H1 (cell line): ENCODE measurements around the gene PTPN1. TPM values are rescaled to one million over a fixed set of nuclear protein-coding genes. Genes with fewer than 3 reads are reported as not detected.

Experiments
- CTCF ChIA-PET: fragments of 300-600 bp; sonication (Branson Sonifier 250); formaldehyde crosslinking; loops from one replicate; lab custom pipeline; 2021; ENCODE audit not compliant: partially characterized antibody; lab: Charles Lee
- POLR2A ChIA-PET: fragments of 300-600 bp; sonication (Branson Sonifier 250); formaldehyde crosslinking; loops from one replicate; lab custom pipeline; 2021; ENCODE audit warnings: inconsistent platforms; ENCODE audit not compliant: partially characterized antibody; lab: Charles Lee
- DNase-seq, 2 experiments: peaks; one replicate each; pipeline versions ENCODE4 v3.0.0 to v3.0.0-alpha.2; 2010 to 2022; ENCODE audit warnings: low spot score in 2 of 2, low read depth in 1 of 2, mixed read lengths in 1 of 2
- FAIRE-seq: peaks from 2 replicates; lab custom pipeline; 2011; peaks lifted over from hg19 to GRCh38; lab: Jason Lieb, UNC
- H2AFZ ChIP-seq: 2 replicates; pipeline ENCODE4 v1.8.1; 2012; ENCODE audit warnings: low read length, inconsistent platforms
- H2AK5ac ChIP-seq: 2 replicates; pipeline ENCODE4 v1.6.1; 2013; ENCODE audit warnings: low read depth, low read length
- H2BK120ac ChIP-seq: replicated peaks from 2 replicates; pipeline ENCODE3; 2013; ENCODE audit warnings: low read depth, low read length, inconsistent platforms
- H2BK12ac ChIP-seq: 2 replicates; pipeline ENCODE4 v1.6.1; 2013; ENCODE audit warnings: low read depth, low read length
- H2BK15ac ChIP-seq: 2 replicates; pipeline ENCODE4 v1.6.1; 2013; ENCODE audit warnings: low read length
- H2BK20ac ChIP-seq: 2 replicates; pipeline ENCODE4 v1.6.1; 2013; ENCODE audit warnings: low read length
- H2BK5ac ChIP-seq: 2 replicates; pipeline ENCODE4 v1.6.1; 2013; ENCODE audit warnings: low read depth, low read length
- H3K14ac ChIP-seq: 2 replicates; pipeline ENCODE4 v1.6.1; 2013; ENCODE audit warnings: inconsistent platforms; ENCODE audit not compliant: insufficient read length
- H3K18ac ChIP-seq: 2 replicates; pipeline ENCODE4 v1.6.1; 2013; ENCODE audit warnings: low read length; ENCODE audit errors: extremely low read depth
- H3K23ac ChIP-seq: 2 replicates; pipeline ENCODE4 v1.6.1; 2013; ENCODE audit warnings: inconsistent platforms; ENCODE audit not compliant: insufficient read length
- H3K23me2 ChIP-seq: 2 replicates; pipeline ENCODE4 v1.6.1; 2013; ENCODE audit warnings: low read depth, low read length
- H3K27ac ChIP-seq: 2 replicates; pipeline ENCODE4 v1.6.1; 2011; ENCODE audit warnings: low read depth, low read length, inconsistent platforms
- H3K27me3 ChIP-seq, 4 experiments: replicated peaks in 1 of 4; 1 replicate in 1 of 4; 2 replicates in 3 of 4; pipeline versions ENCODE4 v1.6.1 to v1.8.1; 2011 to 2013; ENCODE audit warnings: low read length in 3 of 4, mild to moderate bottlenecking in 3 of 4, inconsistent platforms in 2 of 4, mixed read lengths in 2 of 4, moderate library complexity in 1 of 4; ENCODE audit not compliant: control insufficient read depth in 3 of 4, insufficient read depth in 3 of 4; ENCODE audit errors: extremely low read depth in 1 of 4
- H3K36me3 ChIP-seq, 4 experiments: 2 replicates each; pipeline versions ENCODE4 v1.6.1 to v1.8.1; 2011 to 2013; ENCODE audit warnings: mild to moderate bottlenecking in 4 of 4, low read length in 3 of 4, moderate library complexity in 2 of 4, control low read depth in 1 of 4, inconsistent platforms in 1 of 4; ENCODE audit not compliant: insufficient read depth in 4 of 4, control insufficient read depth in 2 of 4
- H3K4ac ChIP-seq: replicated peaks from 2 replicates; pipeline ENCODE3; 2013; ENCODE audit warnings: low read length, low read depth, mixed read lengths, inconsistent platforms; ENCODE audit not compliant: insufficient read length
- H3K4me1 ChIP-seq, 4 experiments: replicated peaks in 1 of 4; 1 replicate in 1 of 4; 2 replicates in 3 of 4; pipeline versions ENCODE4 v1.6.1 to v1.8.1; 2011 to 2013; ENCODE audit warnings: low read length in 3 of 4, inconsistent platforms in 2 of 4, mixed read lengths in 1 of 4; ENCODE audit not compliant: insufficient read depth in 4 of 4, control insufficient read depth in 3 of 4
- H3K4me2 ChIP-seq, 2 experiments: 2 replicates each; pipeline versions ENCODE4 v1.6.1 to v1.8.1; 2011 to 2013; ENCODE audit warnings: low read depth in 2 of 2, low read length in 2 of 2, control low read depth in 1 of 2, inconsistent platforms in 1 of 2, mild to moderate bottlenecking in 1 of 2; ENCODE audit not compliant: insufficient read depth in 1 of 2
- H3K4me3 ChIP-seq, 4 experiments: fragments of 200-600, 300-600 bp in 1 of 4; sonication (generic), shearing (Covaris generic), sonication (Bioruptor Twin) in 1 of 4; 2 replicates each; pipeline versions ENCODE4 v1.5.1 to v1.8.1; 2011 to 2016; ENCODE audit warnings: low read length in 4 of 4, low read depth in 3 of 4, control low read depth in 2 of 4, inconsistent platforms in 2 of 4, mild to moderate bottlenecking in 2 of 4, mixed read lengths in 1 of 4, moderate library complexity in 1 of 4; ENCODE audit not compliant: insufficient read depth in 2 of 4; ENCODE audit errors: extremely low read depth in 1 of 4
- H3K56ac ChIP-seq: replicated peaks from 2 replicates; pipeline ENCODE3; 2013; ENCODE audit warnings: low read depth, mild to moderate bottlenecking, mixed read lengths, low read length, inconsistent platforms; ENCODE audit not compliant: insufficient read length
- H3K79me1 ChIP-seq: 2 replicates; pipeline ENCODE4 v1.6.1; 2013; ENCODE audit warnings: low read depth, low read length, control low read depth
- H3K79me2 ChIP-seq, 2 experiments: 2 replicates each; pipeline versions ENCODE4 v1.6.1 to v1.8.1; 2012 to 2013; ENCODE audit warnings: low read length in 2 of 2, mild to moderate bottlenecking in 2 of 2, inconsistent platforms in 1 of 2; ENCODE audit not compliant: insufficient read depth in 2 of 2, control insufficient read depth in 1 of 2
- H3K9ac ChIP-seq, 4 experiments: replicated peaks in 1 of 4; 1 replicate in 1 of 4; 2 replicates in 3 of 4; pipeline versions ENCODE4 v1.6.1 to v1.8.1; 2011 to 2013; ENCODE audit warnings: low read depth in 3 of 4, low read length in 3 of 4, control low read depth in 2 of 4, mild to moderate bottlenecking in 2 of 4, moderate library complexity in 2 of 4, inconsistent platforms in 1 of 4; ENCODE audit errors: extremely low read depth in 1 of 4
- H3K9me3 ChIP-seq, 2 experiments: 2 replicates each; pipeline versions ENCODE4 v1.6.1 to v1.8.1; 2012 to 2013; ENCODE audit warnings: mild to moderate bottlenecking in 2 of 2, moderate library complexity in 2 of 2, control low read depth in 1 of 2, inconsistent platforms in 1 of 2, low read depth in 1 of 2, low read length in 1 of 2, mixed read lengths in 1 of 2; ENCODE audit not compliant: insufficient read depth in 2 of 2
- H4K20me1 ChIP-seq, 2 experiments: replicated peaks in 1 of 2; 2 replicates each; pipeline versions ENCODE3 to v1.8.1; 2011 to 2013; ENCODE audit warnings: inconsistent platforms in 2 of 2, low read length in 2 of 2, mild to moderate bottlenecking in 1 of 2; ENCODE audit not compliant: insufficient read depth in 2 of 2, control insufficient read depth in 1 of 2
- H4K5ac ChIP-seq: 2 replicates; pipeline ENCODE4 v1.6.1; 2013; ENCODE audit warnings: low read length, low read depth, mixed read lengths, inconsistent platforms; ENCODE audit not compliant: insufficient read length
- H4K8ac ChIP-seq: 2 replicates; pipeline ENCODE4 v1.8.0; 2013; ENCODE audit warnings: mild to moderate bottlenecking, moderate library complexity, low read length, inconsistent platforms; ENCODE audit not compliant: insufficient read depth; ENCODE audit errors: extremely low read depth
- H4K91ac ChIP-seq: replicated peaks from 2 replicates; pipeline ENCODE3; 2013; ENCODE audit warnings: low read length, mixed read lengths, inconsistent platforms; ENCODE audit not compliant: insufficient read length
- CBX8 ChIP-seq: fragments of 300-800, 300-1000 bp; sonication (generic); IDR thresholded peaks from 2 replicates; pipeline ENCODE4 v1.7.1; 2016; ENCODE audit warnings: low read depth, low read length, borderline replicate concordance
- CHD1 ChIP-seq: IDR thresholded peaks from 2 replicates; pipeline ENCODE4 v1.6.1; 2012; ENCODE audit warnings: low read depth, low read length, improper control_type of control experiment
- CREB1 ChIP-seq: IDR thresholded peaks from 2 replicates; pipeline ENCODE4 v1.6.1; 2012; ENCODE audit warnings: inconsistent platforms
- EGR1 ChIP-seq: IDR thresholded peaks from 2 replicates; pipeline ENCODE4 v1.6.1; 2011; ENCODE audit warnings: low read depth, low read length, borderline replicate concordance
- JUN ChIP-seq: IDR thresholded peaks from 2 replicates; pipeline ENCODE4 v1.6.1; 2011; ENCODE audit warnings: low read depth, mild to moderate bottlenecking, improper control_type of control experiment, low read length
- KDM1A ChIP-seq: fragments of 200-600, 300-600 bp; sonication (generic); IDR thresholded peaks from 2 replicates; pipeline ENCODE4 v1.7.1; 2016; ENCODE audit warnings: mild to moderate bottlenecking, low read length, borderline replicate concordance
- KDM5A ChIP-seq: fragments of 200-600 bp; IDR thresholded peaks from 2 replicates; pipeline ENCODE4 v1.7.1; 2012; ENCODE audit warnings: mild to moderate bottlenecking, low read length, inconsistent platforms, mixed read lengths
- NANOG ChIP-seq: IDR thresholded peaks from 2 replicates; pipeline ENCODE4 v1.6.1; 2011; ENCODE audit warnings: low read length, low read depth, mild to moderate bottlenecking, inconsistent platforms; ENCODE audit not compliant: insufficient read depth, poor library complexity, severe bottlenecking
- POLR2A ChIP-seq, 2 experiments: IDR thresholded peaks; 1 replicate in 1 of 2; 2 replicates in 1 of 2; pipeline ENCODE4 v1.6.1; 2011; ENCODE audit warnings: low read depth in 2 of 2, low read length in 2 of 2, mild to moderate bottlenecking in 2 of 2; ENCODE audit errors: control extremely low read depth in 1 of 2
- POU5F1 ChIP-seq: IDR thresholded peaks from 2 replicates; pipeline ENCODE4 v1.6.1; 2011; ENCODE audit warnings: low read depth, mild to moderate bottlenecking, low read length, moderate library complexity
- RAD21 ChIP-seq, 2 experiments: IDR thresholded peaks in 1 of 2; conservative IDR thresholded peaks in 1 of 2; 2 replicates each; pipeline ENCODE4 v1.6.1; 2011; ENCODE audit warnings: low read depth in 2 of 2, low read length in 2 of 2, improper control_type of control experiment in 1 of 2, inconsistent platforms in 1 of 2, mild to moderate bottlenecking in 1 of 2, moderate library complexity in 1 of 2
- SUZ12 ChIP-seq: fragments of 200-600 bp; sonication (generic); IDR thresholded peaks from 2 replicates; pipeline ENCODE4 v1.6.1; 2012; ENCODE audit warnings: mild to moderate bottlenecking, inconsistent platforms, low read length, moderate library complexity, mixed read lengths
- TEAD4 ChIP-seq: IDR thresholded peaks from 2 replicates; pipeline ENCODE4 v1.6.1; 2012; ENCODE audit warnings: low read depth, low read length, inconsistent platforms, mixed read lengths
- ZNF274 ChIP-seq: IDR thresholded peaks from 2 replicates; pipeline ENCODE4 v1.7.0; 2012; ENCODE audit warnings: low read length, borderline replicate concordance; ENCODE audit errors: extremely low read depth
- WGBS, 2 experiments: shearing (Covaris generic) in 1 of 2; methylation state at CpG; one replicate each; pipeline versions ENCODE4 v1.1.6 to v1.1.7; 2013 to 2015; ENCODE audit warnings: low lambda C conversion rate in 2 of 2, mixed read lengths in 2 of 2, inconsistent platforms in 1 of 2, low coverage in 1 of 2, missing lambda C conversion rate in 1 of 2; ENCODE audit not compliant: insufficient replicate concordance in 2 of 2, insufficient coverage in 1 of 2, insufficient read length in 1 of 2; ENCODE audit errors: extremely low coverage in 1 of 2, missing lambda C conversion rate in 1 of 2; 5-methylcytosine and 5-hydroxymethylcytosine counted together
- polyA plus RNA-seq, 7 experiments: library from polyadenylated mRNA; depleted of rRNA in 3 of 7; stranded (reverse) in 5 of 7; unstranded in 2 of 7; fragments of >200 nt in 5 of 7; fragments of 200-250 nt in 2 of 7; gene quantifications; 1 replicate in 5 of 7; 2 replicates in 1 of 7; 4 replicates in 1 of 7; pipeline versions ENCODE4 v1.2.1 to v1.2.3, GENCODE V29; 2011 to 2013; ENCODE audit warnings: missing spikeins in 2 of 7, mixed read lengths in 2 of 7
- total RNA-seq: library from RNA; stranded (reverse); fragmentation: NEBNext Ultra II Directional; extraction: Animal tissue kit (Norgen Biotek cat#: 25700); gene quantifications from 2 replicates; pipeline ENCODE4 v1.2.1, GENCODE V29; 2021
- TF ChIP-seq, protein P1 (sequence below): IDR thresholded peaks from 2 replicates; pipeline ENCODE4 v1.6.1; 2011; ENCODE audit warnings: low read depth, mild to moderate bottlenecking, low read length; ENCODE audit not compliant: insufficient read depth

The PTPN1 gene
- total and polyA plus RNA-seq, 2 of the 8 experiments (the other 6 are each of a cell fraction or from before 2014, with no cell fraction given): 18.6 to 32.1 TPM

DNA sequence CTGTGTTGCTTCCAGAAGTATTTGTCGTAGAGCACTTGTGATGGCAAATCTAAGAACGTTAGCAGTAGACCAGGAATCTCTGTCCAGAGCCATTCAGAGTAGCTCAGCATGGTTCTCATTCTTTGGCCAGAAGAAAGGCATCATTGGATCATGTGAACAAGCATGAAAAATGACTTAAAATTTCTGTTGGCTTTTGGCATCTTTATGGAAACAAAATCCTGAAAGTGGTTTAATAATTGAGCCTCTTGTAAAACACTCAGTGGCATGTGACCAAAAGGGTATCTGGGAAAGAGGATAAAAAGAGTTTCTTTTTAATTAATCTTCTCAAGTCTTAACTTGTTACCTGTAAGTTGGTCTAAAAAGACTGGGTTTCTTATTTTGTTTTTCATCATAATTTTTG is 55.2 kb downstream of the PTPN1 start:
- Histone ChIP-seq H3K4me3 (no peak overlapping the region), H3K4me1 (no peaks in the 10 kb centered on the region), H3K27me3 (no peaks in the 10 kb centered on the region), H4K91ac (no peak overlapping the region), H3K27ac (no peak overlapping the region), H3K23me2 (no peaks in the 10 kb centered on the region), H3K36me3 (peaks cover 0 to 33% (median 7%) of the 10 kb centered on the region in 4 experiments; a peak in 6 of 8 replicates), H3K79me1 (0 out of 2 replicates have a peak, but pooled peaks cover 2% of the 10 kb centered on the region), H3K18ac (no peak overlapping the region), H4K5ac (no peak overlapping the region), H3K14ac (no peak overlapping the region), H2BK5ac (no peak overlapping the region), H2BK20ac (no peak overlapping the region), H3K9me3 (no peaks in the 10 kb centered on the region), H3K56ac (no peak overlapping the region), H2BK120ac (no peak overlapping the region), H3K23ac (no peak overlapping the region), H3K79me2 (no peaks in the 10 kb centered on the region), H2AK5ac (no peak overlapping the region), H2BK15ac (no peak overlapping the region), H3K4me2 (no peak overlapping the region), H2BK12ac (no peak overlapping the region), H4K20me1 (peaks cover 0 to 7% of the 10 kb centered on the region in 2 experiments), H4K8ac (no peak overlapping the region), H3K4ac (no peak overlapping the region), H3K9ac (no peak overlapping the region), H2AFZ (no peak overlapping the region)
- ChIA-PET CTCF (interaction anchor here (0.6 to 1.9 kb wide), 5 partner anchors 10 to 87 kb away, joined by 3 to 5 read pairs (median 4); no protein-coding TSS in a partner anchor), POLR2A (no interaction called here)
- DNase-seq (no peak), FAIRE-seq (no peak)
- 95% methylated on average over 2 of the region's 2 CpGs; no CpG with 5 or more reads in 1 of the 2 experiments for WGBS, 2 experiments
- TF ChIP-seq CHD1 (no peak), SUZ12 (no peak), KDM1A (no peak), EGR1 (no peak), NANOG (no peak), JUN (no peak), TEAD4 (no peak), CREB1 (no peak), POLR2A (IDR thresholded peaks at IDR 0.05; ENCODE audit: control extremely low read depth in 1 of 2, low read depth in 2 of 2, low read length in 2 of 2) (no peak), ZNF274 (no peak), KDM5A (no peak), RAD21 (IDR thresholded peaks at IDR 0.05 in 1 of 2, conservative IDR thresholded peaks at IDR 0.05 in 1 of 2; ENCODE audit: low read depth in 2 of 2, low read length in 2 of 2) (no peak), POU5F1 (no peak), CBX8 (no peak)
- TF ChIP-seq, protein P1, sequence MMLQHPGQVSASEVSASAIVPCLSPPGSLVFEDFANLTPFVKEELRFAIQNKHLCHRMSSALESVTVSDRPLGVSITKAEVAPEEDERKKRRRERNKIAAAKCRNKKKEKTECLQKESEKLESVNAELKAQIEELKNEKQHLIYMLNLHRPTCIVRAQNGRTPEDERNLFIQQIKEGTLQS: no peak
